ENCODE data around the gene SNAP91. TPM values are rescaled to one million over a fixed set of nuclear protein-coding genes. Genes with fewer than 3 reads are reported as not detected.
"Not testable (repeated sequence)": the region's sequence is repeated elsewhere in the genome, so short reads cannot be mapped to it uniquely, and the experiment has no call there.

SNAP91 gene
- total RNA-seq, 1 donor, result not detected

- not testable (repeated sequence) for DNase-seq (ENCODE audit: low read depth in 2 of 3, low spot score in 2 of 3)
Measured at GRCh38 chr6:83551748-83552147, 157.2 kb downstream of the SNAP91 start.

DNA sequence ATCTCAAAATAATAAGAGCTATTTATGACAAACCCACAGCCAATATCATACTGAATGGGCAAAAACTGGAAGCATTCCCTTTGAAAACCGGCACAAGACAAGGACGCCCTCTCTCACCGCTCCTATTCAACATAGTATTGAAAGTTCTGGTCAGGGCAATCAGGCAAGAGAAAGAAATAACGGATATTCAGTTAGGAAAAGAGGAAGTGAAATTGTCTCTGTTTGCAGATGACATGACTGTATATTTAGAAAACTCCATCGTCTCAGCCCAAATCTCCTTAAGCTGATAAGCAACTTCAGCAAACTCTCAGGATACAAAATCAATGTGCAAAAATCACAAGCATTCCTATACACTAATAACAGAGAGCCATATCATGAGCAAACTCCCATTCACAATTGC lies 158.4 kb downstream of the SNAP91 start:
- DNase-seq (ENCODE audit: low read depth in 2 of 3, low spot score in 2 of 3), result not testable (repeated sequence)

GRCh38 chr6:83546636-83547035 lies 162.3 kb downstream of the SNAP91 start:
- DNase-seq (ENCODE audit: low read depth in 2 of 3, low spot score in 2 of 3), result no peak

GRCh38 chr6:83539678-83540077 lies 169.2 kb downstream of the SNAP91 start:
- no peak for DNase-seq (ENCODE audit: low read depth in 2 of 3, low spot score in 2 of 3)

DNA sequence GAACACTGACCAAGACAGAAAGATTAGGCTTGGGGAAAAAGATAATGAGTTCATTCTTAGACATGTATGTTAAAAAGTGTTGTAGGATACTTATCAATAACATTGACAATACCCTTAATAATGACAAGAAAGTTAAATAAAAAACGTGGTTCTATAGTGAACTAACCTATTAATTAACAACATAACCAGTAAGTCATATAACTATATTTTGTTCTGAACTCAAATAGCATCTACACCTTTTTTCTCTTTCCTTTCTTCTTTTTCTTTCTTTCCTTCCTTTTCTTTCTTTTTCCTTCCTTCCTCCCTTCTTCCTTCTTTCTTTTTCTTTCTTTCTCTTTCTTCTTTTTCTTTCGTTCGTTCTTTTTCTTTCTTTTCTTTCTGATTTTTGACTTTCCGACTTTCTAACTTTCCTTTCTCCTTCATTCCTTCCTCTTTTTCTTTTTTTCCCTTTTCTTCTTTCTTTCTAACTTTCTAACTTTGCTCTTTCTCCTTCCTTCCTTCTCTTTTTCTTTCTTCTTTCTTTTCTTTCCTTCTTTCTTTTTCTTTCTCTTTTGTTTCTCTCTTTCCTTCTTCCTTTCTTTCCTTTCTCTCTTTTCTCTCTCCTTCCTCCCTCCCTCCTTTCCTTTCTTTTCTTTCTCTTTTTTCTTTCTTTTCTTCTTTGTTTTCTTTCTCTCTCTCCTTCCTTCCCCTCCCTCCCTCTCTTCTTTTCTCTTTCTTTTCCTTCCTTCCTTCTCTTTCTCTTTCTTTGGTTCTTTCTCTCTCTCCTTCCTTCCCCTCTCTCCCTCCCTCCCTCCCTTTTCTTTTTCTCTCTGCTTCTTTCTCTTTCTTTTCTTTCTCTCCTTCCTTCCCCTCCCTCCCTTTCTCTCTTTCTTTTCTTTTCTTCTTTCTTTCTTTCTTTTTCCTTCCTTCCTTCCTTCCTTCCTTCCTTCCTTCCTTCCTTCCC lies 172.0 kb downstream of the SNAP91 start:
- DNase-seq (ENCODE audit: low read depth in 2 of 3, low spot score in 2 of 3), result no peak

- peak in 2 of 3 donors; percentile 46 to 66 for DNase-seq (ENCODE audit: low read depth in 2 of 3, low spot score in 2 of 3)
Measured at GRCh38 chr6:83536034-83536646, 172.8 kb downstream of the SNAP91 start.

GRCh38 chr6:83518816-83519480 lies 190.0 kb downstream of the SNAP91 start:
- DNase-seq (ENCODE audit: low read depth in 2 of 3, low spot score in 2 of 3), result peak in 2 of 3 donors; percentile 11 to 15

- no peak for DNase-seq (ENCODE audit: low read depth in 2 of 3, low spot score in 2 of 3)
Measured at GRCh38 chr6:83517500-83517899, 191.4 kb downstream of the SNAP91 start.

- peak in 2 of 3 donors; percentile 39 to 79 for DNase-seq (ENCODE audit: low read depth in 2 of 3, low spot score in 2 of 3)
Measured at GRCh38 chr6:83514866-83515466, 193.9 kb downstream of the SNAP91 start.

DNA sequence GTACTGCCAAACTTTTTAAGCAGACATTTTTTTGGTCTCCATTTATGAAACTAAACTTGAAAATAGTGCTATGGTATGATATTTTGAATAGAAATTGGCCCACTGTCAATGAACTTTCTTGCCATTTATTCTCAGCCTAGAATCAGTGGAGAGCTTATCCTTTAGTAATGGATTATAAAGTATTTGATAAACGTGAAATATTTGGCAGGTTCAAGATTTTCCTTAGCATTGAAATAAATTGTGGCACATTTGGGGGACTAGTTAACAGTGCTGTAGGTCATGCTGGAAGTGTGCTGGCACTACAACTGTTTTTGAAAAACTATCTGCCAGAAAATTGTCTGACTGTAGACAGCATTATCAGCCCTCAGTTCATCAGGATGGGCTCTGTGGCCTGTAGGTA lies 194.4 kb downstream of the SNAP91 start:
- no peak for DNase-seq (ENCODE audit: low read depth in 2 of 3, low spot score in 2 of 3)

DNA sequence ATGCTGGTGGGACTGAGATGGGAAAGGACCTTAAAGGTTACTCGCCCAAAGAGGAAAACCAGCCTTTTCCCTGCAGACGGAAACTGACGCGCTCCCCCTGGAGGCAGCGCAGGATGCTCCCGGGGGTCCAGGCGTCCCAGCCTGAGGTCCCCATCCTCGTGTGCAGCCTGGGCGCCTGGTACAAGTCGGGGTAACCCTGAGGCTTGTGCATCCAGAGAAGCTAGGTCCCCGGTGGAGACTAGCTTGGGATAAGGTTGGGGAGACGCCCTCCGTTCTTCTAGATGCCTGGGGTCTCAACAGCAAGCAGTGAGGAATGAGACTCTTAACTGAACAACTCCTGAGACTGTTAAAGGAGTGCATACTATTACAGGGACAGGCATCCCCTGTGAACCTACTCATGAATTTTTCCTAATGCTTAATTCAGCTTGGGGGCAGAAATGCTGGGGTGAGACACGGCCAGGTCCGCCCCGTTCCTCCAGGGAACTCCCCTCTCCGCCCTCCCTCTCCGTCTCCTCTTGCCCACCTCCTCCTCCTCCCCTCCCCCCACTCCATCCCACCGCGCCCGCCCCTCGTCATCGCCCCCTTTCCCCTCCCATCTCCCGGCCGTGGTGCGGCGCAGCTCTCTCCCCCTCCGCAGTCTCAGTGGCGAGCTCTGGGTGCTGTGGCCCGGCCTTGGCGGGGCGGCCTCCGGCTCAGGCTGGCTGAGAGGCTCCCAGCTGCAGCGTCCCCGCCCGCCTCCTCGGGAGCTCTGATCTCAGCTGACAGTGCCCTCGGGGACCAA lies 196.8 kb downstream of the SNAP91 start, which contains the start of gene PRSS35:
Gene PRSS35, plus strand, starts transcription at position 634 of the 781 bp plus-strand sequence. CDS start 10,908 bp downstream, outside the sequence.
- peak in 2 of 3 donors; percentile 35 to 45 for DNase-seq (ENCODE audit: low read depth in 2 of 3, low spot score in 2 of 3)

GRCh38 chr6:83511266-83511665 lies 197.6 kb downstream of the SNAP91 start:
- no peak for DNase-seq (ENCODE audit: low read depth in 2 of 3, low spot score in 2 of 3)

DNA sequence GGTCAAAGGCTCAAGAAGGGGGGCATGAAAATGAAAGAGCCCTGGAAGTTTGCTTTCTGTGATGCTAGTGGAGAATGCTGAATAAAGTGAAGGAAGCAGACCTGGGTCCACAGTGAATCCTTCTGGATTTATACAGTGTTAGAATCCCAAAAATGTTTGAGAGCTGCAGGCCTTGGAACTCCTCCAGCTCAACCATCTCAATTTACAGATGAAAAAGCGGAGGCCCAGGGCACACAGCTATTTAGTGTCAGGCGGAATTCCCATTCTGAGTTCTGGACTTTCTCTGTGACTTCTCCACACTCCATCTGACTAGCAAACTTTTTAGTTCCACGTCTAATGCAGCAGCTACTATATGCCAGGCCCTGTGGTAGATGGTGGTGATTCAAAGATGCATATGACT lies 198.1 kb downstream of the SNAP91 start:
- no peak for DNase-seq (ENCODE audit: low read depth in 2 of 3, low spot score in 2 of 3)

GRCh38 chr6:83509441-83509840 lies 199.5 kb downstream of the SNAP91 start:
- no peak for DNase-seq (ENCODE audit: low read depth in 2 of 3, low spot score in 2 of 3)

GRCh38 chr6:83505356-83505755 lies 203.5 kb downstream of the SNAP91 start:
- DNase-seq (ENCODE audit: low read depth in 2 of 3, low spot score in 2 of 3), result no peak

Other genes with a start within 250 kb of the SNAP91 start
- gene PRSS35, start 196.6 kb downstream of the SNAP91 start, total RNA-seq, result not detected
- not detected for gene RIPPLY2, start 144.3 kb upstream of the SNAP91 start, total RNA-seq
- 5.9 TPM for gene CYB5R4, start 150.6 kb upstream of the SNAP91 start, total RNA-seq